ENCODE results near the gene CYP20A1. TPM values are rescaled to one million over a fixed set of nuclear protein-coding genes. Genes with fewer than 3 reads are reported as not detected.
"Not testable (repeated sequence)": the region's sequence is repeated elsewhere in the genome, so short reads cannot be mapped to it uniquely, and the experiment has no call there.

The CYP20A1 gene
- total RNA-seq, 2 donors from 2014 or later = 16.0 to 18.2 TPM

GRCh38 chr2:203279288-203279687 is 40.5 kb downstream of the CYP20A1 start:
- DNase-seq = no peak
- peaks cover 11% of the 10 kb centered on the region for H3K36me3 ChIP-seq
- intact Hi-C loops (cut with DNase I) = no loop called here

GRCh38 chr2:203280428-203281064 is 41.7 kb downstream of the CYP20A1 start:
- intact Hi-C loops (cut with DNase I) = no loop called here
- Histone ChIP-seq H3K4me1 (no peaks in the 10 kb centered on the region), H3K9me3 (no peaks in the 10 kb centered on the region), H3K4me3 (no peak overlapping the region), H3K9ac (ENCODE audit: low read depth in 2 of 2, low read length in 2 of 2) (no peak overlapping the region), H3K27me3 (no peaks in the 10 kb centered on the region), H3K27ac (no peak overlapping the region), H3K36me3 (peaks cover 11% of the 10 kb centered on the region)
- DNase-seq = no peak
- TF ChIP-seq CTCF (IDR thresholded peaks at IDR 0.05) = no peak

More at GRCh38 chr2:203279288-203279687, 40.5 kb downstream of the CYP20A1 start:
- H3K4me1 ChIP-seq = no peaks in the 10 kb centered on the region
- H3K27me3 ChIP-seq = no peaks in the 10 kb centered on the region
- H3K4me3 ChIP-seq = no peak overlapping the region
- TF ChIP-seq CTCF (IDR thresholded peaks at IDR 0.05) = no peak
- H3K9ac ChIP-seq (ENCODE audit: low read depth in 2 of 2, low read length in 2 of 2) = no peak overlapping the region
- no peak overlapping the region for H3K27ac ChIP-seq
- no peaks in the 10 kb centered on the region for H3K9me3 ChIP-seq

DNA sequence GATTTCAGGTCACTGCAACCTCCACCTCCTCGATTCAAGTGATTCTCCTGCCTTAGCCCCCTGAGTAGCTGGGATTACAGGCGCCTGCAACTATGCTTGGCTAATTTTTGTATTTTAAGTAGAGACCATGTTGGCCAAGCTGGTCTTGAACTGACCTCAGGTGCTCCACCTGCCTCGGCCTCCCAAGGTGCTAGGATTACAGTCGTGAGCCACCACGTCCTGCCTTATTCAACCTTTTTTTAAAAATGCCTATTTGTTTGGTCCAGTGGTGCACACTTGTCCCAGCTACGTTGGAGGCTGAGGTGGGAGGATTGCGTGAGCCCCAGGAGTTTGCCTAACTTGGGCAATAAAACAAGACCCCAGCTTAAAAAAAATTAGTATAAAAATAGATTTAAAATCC is 43.3 kb downstream of the CYP20A1 start:
- Histone ChIP-seq H3K4me3 (no peak overlapping the region), H3K27ac (no peak overlapping the region), H3K36me3 (peaks cover 11% of the 10 kb centered on the region), H3K27me3 (no peaks in the 10 kb centered on the region), H3K4me1 (no peaks in the 10 kb centered on the region), H3K9me3 (no peaks in the 10 kb centered on the region), H3K9ac (ENCODE audit: low read depth in 2 of 2, low read length in 2 of 2) (no peak overlapping the region)
- DNase-seq = no peak
- no peak for TF ChIP-seq CTCF (IDR thresholded peaks at IDR 0.05)
- intact Hi-C loops (cut with DNase I) = no loop called here

- TF ChIP-seq CTCF (IDR thresholded peaks at IDR 0.05) = no peak
These were observed 47.7 kb downstream of the CYP20A1 start for GRCh38 chr2:203286532-203286931.

GRCh38 chr2:203301667-203302066 is 62.8 kb downstream of the CYP20A1 start:
- Histone ChIP-seq H3K36me3 (no peaks in the 10 kb centered on the region), H3K4me1 (no peaks in the 10 kb centered on the region), H3K9me3 (no peaks in the 10 kb centered on the region), H3K27me3 (no peaks in the 10 kb centered on the region), H3K9ac (ENCODE audit: low read depth in 2 of 2, low read length in 2 of 2) (no peak overlapping the region), H3K4me3 (no peak overlapping the region), H3K27ac (no peak overlapping the region)
- intact Hi-C loops (cut with DNase I) = no loop called here
- TF ChIP-seq CTCF (IDR thresholded peaks at IDR 0.05) = no peak
- DNase-seq = no peak

More at GRCh38 chr2:203286532-203286931, 47.7 kb downstream of the CYP20A1 start:
- no peak for DNase-seq
- intact Hi-C loops (cut with DNase I) = no loop called here
- no peaks in the 10 kb centered on the region for H3K9me3 ChIP-seq
- no peak overlapping the region for H3K4me3 ChIP-seq
- H3K27me3 ChIP-seq = no peaks in the 10 kb centered on the region
- no peak overlapping the region for H3K27ac ChIP-seq
- no peaks in the 10 kb centered on the region for H3K36me3 ChIP-seq
- H3K9ac ChIP-seq (ENCODE audit: low read depth in 2 of 2, low read length in 2 of 2) = no peak overlapping the region
- H3K4me1 ChIP-seq = no peaks in the 10 kb centered on the region

GRCh38 chr2:203302586-203302985 is 63.8 kb downstream of the CYP20A1 start:
- H3K9me3 ChIP-seq; H3K27me3 ChIP-seq; H3K4me3 ChIP-seq; H3K27ac ChIP-seq; H3K9ac ChIP-seq (ENCODE audit: low read depth in 2 of 2, low read length in 2 of 2); DNase-seq; intact Hi-C loops (cut with DNase I); H3K36me3 ChIP-seq; H3K4me1 ChIP-seq: not testable (repeated sequence)

Data from colonic mucosa (tissue), 4 donors.